GM12864 (cell line): ENCODE results near the gene MYRF.

Source experiments
- DNase-seq: peaks from one replicate; pipeline ENCODE4 v3.0.0-alpha.2; 2011; ENCODE audit warnings: low read depth
- H3K4me3 ChIP-seq: 2 replicates; pipeline ENCODE4 v1.5.1; 2011; ENCODE audit warnings: mild to moderate bottlenecking, low read depth, low read length, control low read depth
- CTCF ChIP-seq: IDR thresholded peaks from 2 replicates; pipeline ENCODE4 v1.5.1; 2011; ENCODE audit warnings: low read depth, mild to moderate bottlenecking, moderate library complexity, low read length, control low read depth, inconsistent platforms; ENCODE audit errors: missing control alignments

The MYRF gene

DNA sequence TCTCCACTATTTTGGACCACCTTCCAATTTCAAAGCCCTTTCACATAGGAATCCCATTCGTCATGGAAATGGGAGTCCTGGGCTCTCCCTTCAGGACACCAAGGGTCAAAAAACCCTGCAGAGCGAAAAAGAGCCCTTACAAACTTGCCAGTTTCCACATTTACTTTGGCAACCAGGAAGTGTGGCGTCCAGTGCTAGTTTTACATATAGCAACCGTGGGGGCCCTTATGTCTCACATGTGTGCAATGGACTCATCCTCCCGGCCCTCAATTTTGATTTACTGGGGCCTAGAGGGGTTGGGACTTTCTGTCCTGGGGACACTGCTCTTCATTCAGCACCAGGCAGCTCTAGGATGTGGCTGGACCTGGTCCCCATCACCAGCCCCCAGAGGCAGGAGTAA, 38.5 kb upstream of the MYRF start:
- no peak overlapping the region for H3K4me3 ChIP-seq
- TF ChIP-seq CTCF = no peak
- DNase-seq = no peak

DNA sequence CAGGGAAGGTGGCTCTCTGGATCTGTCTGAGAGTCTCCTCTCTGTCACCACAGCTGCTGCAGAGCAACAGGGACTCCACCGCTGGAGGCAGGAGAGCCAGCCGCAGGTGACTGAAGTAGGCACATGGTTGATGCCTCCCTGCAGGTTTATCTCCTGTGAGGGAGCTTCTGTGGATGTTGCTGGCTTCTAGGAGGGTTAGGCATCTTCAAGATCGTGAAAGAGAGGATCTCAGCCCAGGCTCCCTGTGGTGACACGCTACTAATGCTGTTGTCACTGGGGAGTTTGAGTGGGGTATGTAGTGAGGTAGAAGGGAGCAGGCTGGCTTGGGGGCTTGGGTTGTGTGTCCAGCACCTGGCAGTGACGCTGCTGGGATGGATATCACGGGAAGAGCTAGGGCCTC, 38.1 kb upstream of the MYRF start:
- TF ChIP-seq CTCF = no peak
- no peak overlapping the region for H3K4me3 ChIP-seq
- no peak for DNase-seq

DNA sequence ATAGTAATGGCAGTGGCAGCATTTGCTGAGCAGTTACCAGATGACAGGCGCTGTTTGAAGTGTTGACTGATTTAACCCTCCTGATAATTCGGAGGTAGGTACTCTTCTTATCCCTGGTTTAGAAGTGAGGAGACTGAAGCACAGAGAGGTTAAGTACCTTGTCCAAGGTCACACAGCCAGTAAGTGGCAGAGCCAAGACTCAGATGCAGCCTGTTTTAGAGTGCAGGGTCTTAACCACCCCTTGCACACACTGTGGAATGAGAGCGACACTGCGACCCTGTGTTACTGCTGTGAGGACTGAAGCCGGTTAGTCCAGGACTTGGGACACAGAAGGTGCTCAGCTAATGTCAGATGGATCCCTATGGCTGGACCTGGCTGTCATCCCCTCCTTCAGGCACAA, 37.5 kb upstream of the MYRF start:
- H3K4me3 ChIP-seq = no peak overlapping the region
- TF ChIP-seq CTCF = no peak
- DNase-seq = no peak

- no peak for TF ChIP-seq CTCF
- DNase-seq = no peak
- no peak overlapping the region for H3K4me3 ChIP-seq
Measured at GRCh38 chr11:61715867-61716266, 36.6 kb upstream of the MYRF start.

- DNase-seq = no peak
- no peak overlapping the region for H3K4me3 ChIP-seq
- no peak for TF ChIP-seq CTCF
Measured at GRCh38 chr11:61716478-61717285, 35.8 kb upstream of the MYRF start.

GRCh38 chr11:61717286-61718033, 35.0 kb upstream of the MYRF start:
- no peak overlapping the region for H3K4me3 ChIP-seq
- DNase-seq = no peak
- no peak for TF ChIP-seq CTCF
